Liver (tissue), 3 donors: ENCODE data around the gene C1S.

Experiments
- RAD21 ChIP-seq, 2 donors: IDR thresholded peaks; 2 replicates each; pipeline ENCODE4 v1.6.1; 2016; ENCODE audit warnings: antibody characterized with exemption in 2 of 2, mild to moderate bottlenecking in 2 of 2
- RXRA ChIP-seq, 2 donors: IDR thresholded peaks; 2 replicates each; pipeline ENCODE4 v1.6.1; 2017 to 2018; ENCODE audit warnings: antibody characterized with exemption in 2 of 2, mild to moderate bottlenecking in 1 of 2
- TAF1 ChIP-seq: conservative IDR thresholded peaks from 2 replicates; pipeline ENCODE4 v1.6.1; 2016; ENCODE audit warnings: antibody characterized with exemption, mild to moderate bottlenecking
- TF ChIP-seq, protein P1 (sequence below): fragments of 150-350 bp; IDR thresholded peaks from 2 replicates; pipeline ENCODE4 v1.5.1; 2017; ENCODE audit warnings: improper control_type of control experiment, low read depth, low read length; ENCODE audit not compliant: missing input control
- TF ChIP-seq, protein P2 (sequence below): IDR thresholded peaks from 2 replicates; pipeline ENCODE4 v1.6.1; 2016; ENCODE audit warnings: antibody characterized with exemption
- donor health status: healthy.
- donor health status: healthy.

- TF ChIP-seq, protein P1, sequence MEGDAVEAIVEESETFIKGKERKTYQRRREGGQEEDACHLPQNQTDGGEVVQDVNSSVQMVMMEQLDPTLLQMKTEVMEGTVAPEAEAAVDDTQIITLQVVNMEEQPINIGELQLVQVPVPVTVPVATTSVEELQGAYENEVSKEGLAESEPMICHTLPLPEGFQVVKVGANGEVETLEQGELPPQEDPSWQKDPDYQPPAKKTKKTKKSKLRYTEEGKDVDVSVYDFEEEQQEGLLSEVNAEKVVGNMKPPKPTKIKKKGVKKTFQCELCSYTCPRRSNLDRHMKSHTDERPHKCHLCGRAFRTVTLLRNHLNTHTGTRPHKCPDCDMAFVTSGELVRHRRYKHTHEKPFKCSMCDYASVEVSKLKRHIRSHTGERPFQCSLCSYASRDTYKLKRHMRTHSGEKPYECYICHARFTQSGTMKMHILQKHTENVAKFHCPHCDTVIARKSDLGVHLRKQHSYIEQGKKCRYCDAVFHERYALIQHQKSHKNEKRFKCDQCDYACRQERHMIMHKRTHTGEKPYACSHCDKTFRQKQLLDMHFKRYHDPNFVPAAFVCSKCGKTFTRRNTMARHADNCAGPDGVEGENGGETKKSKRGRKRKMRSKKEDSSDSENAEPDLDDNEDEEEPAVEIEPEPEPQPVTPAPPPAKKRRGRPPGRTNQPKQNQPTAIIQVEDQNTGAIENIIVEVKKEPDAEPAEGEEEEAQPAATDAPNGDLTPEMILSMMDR, result no peak
- TF ChIP-seq, protein P2, sequence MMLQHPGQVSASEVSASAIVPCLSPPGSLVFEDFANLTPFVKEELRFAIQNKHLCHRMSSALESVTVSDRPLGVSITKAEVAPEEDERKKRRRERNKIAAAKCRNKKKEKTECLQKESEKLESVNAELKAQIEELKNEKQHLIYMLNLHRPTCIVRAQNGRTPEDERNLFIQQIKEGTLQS, result no peak
- TF ChIP-seq TAF1, result no peak
- no peak for TF ChIP-seq RXRA (IDR thresholded peaks at IDR 0.05)
- no peak for TF ChIP-seq RAD21 (IDR thresholded peaks at IDR 0.05)
Observed at GRCh38 chr12:7103837-7104584, 43.5 kb downstream of the C1S start.
